Gastrocnemius medialis (tissue), 4 donors: ENCODE measurements around the gene THOP1. TPM values are rescaled to one million over a fixed set of nuclear protein-coding genes. Genes with fewer than 3 reads are reported as not detected.

Source experiments
- ATAC-seq, 2 donors: fragments of 150-250 bp; one replicate each; pipeline ENCODE4 v1.9.1; 2016
- DNase-seq, 2 donors: peaks; one replicate each; pipeline ENCODE4 v3.0.0-alpha.2; 2019
- H3K27ac ChIP-seq, 4 donors: fragments of 200-600 bp; sonication (generic); 1 replicate in 1 of 4; 2 replicates in 3 of 4; pipeline ENCODE4 v1.5.1; 2016 to 2018; ENCODE audit warnings: mild to moderate bottlenecking in 2 of 4, moderate library complexity in 1 of 4
- H3K27me3 ChIP-seq, 3 donors: fragments of 200-600 bp; sonication (generic) in 2 of 3; 1 replicate in 1 of 3; 2 replicates in 2 of 3; pipeline versions ENCODE4 v1.5.1 to v1.6.0; 2016 to 2019; ENCODE audit warnings: mild to moderate bottlenecking in 1 of 3, moderate library complexity in 1 of 3
- H3K36me3 ChIP-seq, 2 donors: fragments of 200-600 bp; sonication (generic) in 1 of 2; one replicate each; pipeline ENCODE4 v1.5.1; 2017 to 2018
- H3K4me1 ChIP-seq, 2 donors: fragments of 200-600 bp; sonication (generic) in 1 of 2; one replicate each; pipeline ENCODE4 v1.5.1; 2016 to 2017; ENCODE audit warnings: mild to moderate bottlenecking in 2 of 2
- H3K4me3 ChIP-seq, 4 donors: fragments of 200-600 bp; sonication (generic) in 3 of 4; 1 replicate in 1 of 4; 2 replicates in 3 of 4; pipeline ENCODE4 v1.5.1; 2016 to 2019; ENCODE audit warnings: mild to moderate bottlenecking in 2 of 4
- H3K9me3 ChIP-seq, 3 donors: fragments of 200-600 bp; sonication (generic) in 2 of 3; 1 replicate in 1 of 3; 2 replicates in 2 of 3; pipeline ENCODE4 v1.5.1; 2016 to 2019
- CTCF ChIP-seq, 5 experiments: fragments of 450-650 bp in 3 of 5; fragments of 200-600 bp in 2 of 5; sonication (generic) in 2 of 5; IDR thresholded peaks in 4 of 5; conservative IDR thresholded peaks in 1 of 5; 1 replicate in 4 of 5; 2 replicates in 1 of 5; pipeline ENCODE4 v1.5.1; 2016 to 2019; ENCODE audit warnings: antibody characterized with exemption in 5 of 5, mild to moderate bottlenecking in 3 of 5, moderate library complexity in 3 of 5
- POLR2A ChIP-seq, 2 donors: fragments of 450-650 bp; IDR thresholded peaks; one replicate each; pipeline ENCODE4 v1.6.1; 2017; ENCODE audit warnings: antibody characterized with exemption in 2 of 2, mild to moderate bottlenecking in 2 of 2, moderate library complexity in 2 of 2
- in situ Hi-C, 4 donors: fragments of 200-750 bp; cut with MboI; loops; one replicate each; pipeline versions ENCODE4 v1.15.0 to v1.8.0; 2017; ENCODE audit warnings: low sequenced_read_pairs in 4 of 4
- intact Hi-C: fragments of 100-400 bp; cut with DNase I; formaldehyde crosslinking; loops from one replicate; pipeline ENCODE4 v1.15.1; 2023; ENCODE audit warnings: low total_unique reads
- total RNA-seq, 4 donors: library from RNA; depleted of rRNA; stranded (reverse); fragments of >200 nt; gene quantifications; one replicate each; pipeline versions ENCODE4 v1.1.0 to v1.2.3, GENCODE V29; 2016

THOP1 gene
- total RNA-seq, 4 donors from 2014 or later: 31.5 to 114 (median 73.0) TPM

GRCh38 chr19:2805261-2805900, 20.1 kb downstream of the THOP1 start:
- Histone ChIP-seq H3K27me3 (no peaks in the 10 kb centered on the region), H3K4me1 (no peaks in the 10 kb centered on the region), H3K9me3 (no peaks in the 10 kb centered on the region), H3K4me3 (no peak overlapping the region), H3K27ac (no peak overlapping the region), H3K36me3 (peaks cover 0 to 48% of the 10 kb centered on the region in 2 donors)
- DNase-seq: no peak
- intact Hi-C loops: no loop called here
- TF ChIP-seq POLR2A (IDR thresholded peaks at IDR 0.05) (no peak), CTCF (IDR thresholded peaks at IDR 0.05 in 4 of 5, conservative IDR thresholded peaks at IDR 0.05 in 1 of 5) (no peak)
- in situ Hi-C loops: no loop called here
- no peak for ATAC-seq

- in situ Hi-C loops: no loop called here
- DNase-seq (no peak), ATAC-seq (no peak)
- TF ChIP-seq CTCF (IDR thresholded peaks at IDR 0.05 in 4 of 5, conservative IDR thresholded peaks at IDR 0.05 in 1 of 5) (no peak), POLR2A (IDR thresholded peaks at IDR 0.05) (no peak)
- Histone ChIP-seq H3K27me3 (no peaks in the 10 kb centered on the region), H3K36me3 (peaks cover 0 to 42% of the 10 kb centered on the region in 2 donors), H3K9me3 (no peaks in the 10 kb centered on the region), H3K4me3 (no peak overlapping the region), H3K4me1 (no peaks in the 10 kb centered on the region), H3K27ac (no peak overlapping the region)
- intact Hi-C loops: no loop called here
Observed at GRCh38 chr19:2805991-2806649, 20.8 kb downstream of the THOP1 start.

GRCh38 chr19:2806736-2807378, 21.6 kb downstream of the THOP1 start:
- no peak for DNase-seq

GRCh38 chr19:2807379-2808128, 22.3 kb downstream of the THOP1 start:
- in situ Hi-C loops (no loop called here), intact Hi-C loops (no loop called here)
- TF ChIP-seq POLR2A (IDR thresholded peaks at IDR 0.05): no peak
- TF ChIP-seq CTCF (IDR thresholded peaks at IDR 0.05 in 4 of 5, conservative IDR thresholded peaks at IDR 0.05 in 1 of 5): no peak
- no peaks in the 10 kb centered on the region for H3K27me3 ChIP-seq
- peaks cover 0 to 36% of the 10 kb centered on the region in 2 donors for H3K36me3 ChIP-seq
- H3K9me3 ChIP-seq: no peaks in the 10 kb centered on the region
- no peak for DNase-seq
- no peak overlapping the region for H3K4me3 ChIP-seq
- no peak for ATAC-seq
- no peak overlapping the region for H3K27ac ChIP-seq
- H3K4me1 ChIP-seq: no peaks in the 10 kb centered on the region

More at GRCh38 chr19:2806736-2807378, 21.6 kb downstream of the THOP1 start:
- Histone ChIP-seq H3K27me3 (no peaks in the 10 kb centered on the region), H3K36me3 (peaks cover 0 to 36% of the 10 kb centered on the region in 2 donors), H3K4me1 (no peaks in the 10 kb centered on the region), H3K4me3 (no peak overlapping the region), H3K27ac (no peak overlapping the region), H3K9me3 (no peaks in the 10 kb centered on the region)
- intact Hi-C loops: no loop called here
- TF ChIP-seq CTCF (IDR thresholded peaks at IDR 0.05 in 4 of 5, conservative IDR thresholded peaks at IDR 0.05 in 1 of 5) (no peak), POLR2A (IDR thresholded peaks at IDR 0.05) (no peak)
- in situ Hi-C loops: no loop called here
- ATAC-seq: no peak
